Measurements from ENCODE around the gene SMAD3. TPM values are rescaled to one million over a fixed set of nuclear protein-coding genes. Genes with fewer than 3 reads are reported as not detected.

Gene SMAD3
- total and polyA plus RNA-seq, 2 of the 4 experiments (the other 2 are of a cell fraction): 71.0 to 177 TPM

DNA sequence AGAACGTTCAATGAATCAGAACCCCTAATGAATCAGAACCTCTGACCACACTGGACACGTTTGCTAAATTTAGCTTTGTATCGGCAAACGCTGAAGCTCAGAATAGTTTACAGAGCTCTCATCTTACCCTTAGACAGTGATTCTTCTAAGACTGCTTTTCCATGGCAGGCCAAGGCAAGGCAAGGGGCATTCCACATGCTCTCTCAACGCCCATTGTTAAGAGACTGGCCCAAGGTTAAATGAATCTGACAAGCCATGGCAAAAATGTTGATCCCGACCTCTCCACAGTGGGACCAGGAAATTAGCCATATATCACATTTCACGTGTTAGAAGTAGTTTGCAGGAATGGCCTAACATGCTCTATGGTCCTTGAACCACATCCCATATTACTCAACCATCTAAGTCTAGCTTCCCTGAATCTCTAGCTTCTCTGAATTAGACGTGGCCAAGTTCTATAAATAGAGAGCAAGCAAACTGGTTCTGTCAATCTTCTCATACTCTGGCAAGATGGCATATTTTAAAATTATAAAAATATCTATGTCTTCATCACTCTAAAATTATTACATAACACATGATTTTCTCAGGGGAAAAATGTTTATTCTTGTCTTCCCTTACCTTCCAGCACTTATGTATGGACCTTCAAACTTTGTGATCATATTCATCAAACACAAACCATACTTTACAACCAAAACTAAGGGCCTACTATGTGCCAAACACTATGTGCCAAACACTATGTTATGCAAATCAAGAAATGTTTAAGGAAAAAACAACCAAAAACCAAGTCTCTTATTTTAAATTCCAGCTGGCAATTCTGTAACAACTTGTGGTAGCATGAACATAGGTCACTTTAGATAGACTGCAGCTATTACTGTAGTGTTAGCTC is 134.7 kb downstream of the SMAD3 start:
- Histone ChIP-seq H2BK120ac (ENCODE audit: low read depth, low read length) (peak overlapping the region; percentile 33; the same call in 1 of the 2 replicates), H2BK20ac (ENCODE audit: low read depth, low read length) (peak overlapping the region; percentile 5; the same call in 1 of the 2 replicates), H2AK5ac (ENCODE audit: low read depth, low read length) (peak overlapping the region; percentile 72), H4K5ac (ENCODE audit: low read depth, low read length) (peak overlapping the region; percentile 58; the same call in 1 of the 2 replicates), H4K91ac (ENCODE audit: insufficient read depth, low read depth, low read length) (no peak overlapping the region), H3K4me2 (ENCODE audit: low read depth, low read length) (peak overlapping the region; percentile 1; the same call in 1 of the 2 replicates), H3K27ac (ENCODE audit: insufficient read depth, low read length) (peak overlapping the region; percentile 42), H3K79me1 (ENCODE audit: low read depth in 1 of 2, low read length in 2 of 2) (peaks cover 0 to 23% of the 10 kb centered on the region in 2 experiments; a peak in 2 of 4 replicates), H4K20me1 (ENCODE audit: insufficient read depth, low read length) (peaks cover 22% of the 10 kb centered on the region; the same call in 1 of the 2 replicates), H3K27me3 (ENCODE audit: control insufficient read depth, insufficient read depth, low read length) (no peaks in the 10 kb centered on the region), H3K23ac (ENCODE audit: low read depth, low read length) (peak overlapping the region; percentile 19), H3K9me1 (ENCODE audit: insufficient read depth, low read length) (peaks cover 34% of the 10 kb centered on the region), H3K14ac (replicated peaks; ENCODE audit: low read depth, low read length) (peak overlapping the region; percentile 49), H4K8ac (ENCODE audit: low read depth in 2 of 2, low read length in 2 of 2) (peak overlapping the region in 1 of 2 experiments; percentile 20; a peak in 2 of 4 replicates), H3K36me3 (ENCODE audit: control insufficient read depth, insufficient read depth, low read length) (peaks cover 5% of the 10 kb centered on the region; the same call in 1 of the 2 replicates), H3K4ac (ENCODE audit: low read depth, low read length) (peak overlapping the region; percentile 37), H3K4me3 (ENCODE audit: insufficient read depth, low read depth, low read length) (no peak overlapping the region), H3K18ac (ENCODE audit: low read depth, low read length) (peak overlapping the region; percentile 4; the same call in 1 of the 2 replicates), H3K56ac (ENCODE audit: extremely low read depth, insufficient read depth, low read length) (no peak overlapping the region), H3K9me3 (ENCODE audit: control insufficient read depth, insufficient read depth, low read length) (no peaks in the 10 kb centered on the region), H2AFZ (replicated peaks; ENCODE audit: low read length, poor library complexity) (peak overlapping the region; percentile 13), H3K9ac (ENCODE audit: low read depth, low read length) (no peak overlapping the region), H2BK15ac (ENCODE audit: low read depth, low read length) (no peak overlapping the region; the same call in 2 of the 3 replicates), H2AK9ac (replicated peaks; ENCODE audit: low read depth, low read length, poor library complexity) (no peak overlapping the region), H3K4me1 (ENCODE audit: control insufficient read depth, insufficient read depth, low read length) (peaks cover 23% of the 10 kb centered on the region), H2BK5ac (ENCODE audit: low read depth, low read length, poor library complexity, severe bottlenecking) (peak overlapping the region; percentile 77)
- 0 out of 2 replicates have a peak, but pooled peaks have one; percentile 2 for ATAC-seq (ENCODE audit: low read depth)
- ChIA-PET CTCF (no interaction called here), POLR2A (ENCODE audit: unreplicated experiment) (no interaction called here)
- BruUV-seq (replicated peaks): no TSS peak
- 50% methylated on average over 2 of the region's 8 CpGs; no CpG with 5 or more reads in 1 of the 2 experiments for WGBS, 2 experiments (ENCODE audit: extremely low coverage in 2 of 2, insufficient read length in 1 of 2)
- intact Hi-C loops (cut with micrococcal nuclease): loop anchor here (5.0 kb wide), 2 partner anchors 232 to 637 kb away; no protein-coding TSS in a partner anchor
- in situ Hi-C loops (cut with MboI; ENCODE audit: low sequenced_read_pairs): loop anchor here (10.0 kb wide), 1 partner anchor 255 kb away; no protein-coding TSS in a partner anchor
- dilution Hi-C loops (cut with HindIII; ENCODE audit: low sequenced_read_pairs, unreplicated experiment): no loop called here
- TF ChIP-seq MAZ (IDR thresholded peaks at IDR 0.05; ENCODE audit: borderline replicate concordance, low read depth, low read length) (no peak), FOS (IDR thresholded peaks at IDR 0.05; ENCODE audit: low read depth, low read length) (no peak; the same call in 1 of the 2 replicates), CEBPB (IDR thresholded peaks at IDR 0.05; ENCODE audit: low read depth, low read length) (no peak), POLR2A (IDR thresholded peaks at IDR 0.05; ENCODE audit: low read depth, low read length) (0 out of 2 replicates have a peak, but pooled peaks have one; percentile 28)
- TF ChIP-seq, protein P1, sequence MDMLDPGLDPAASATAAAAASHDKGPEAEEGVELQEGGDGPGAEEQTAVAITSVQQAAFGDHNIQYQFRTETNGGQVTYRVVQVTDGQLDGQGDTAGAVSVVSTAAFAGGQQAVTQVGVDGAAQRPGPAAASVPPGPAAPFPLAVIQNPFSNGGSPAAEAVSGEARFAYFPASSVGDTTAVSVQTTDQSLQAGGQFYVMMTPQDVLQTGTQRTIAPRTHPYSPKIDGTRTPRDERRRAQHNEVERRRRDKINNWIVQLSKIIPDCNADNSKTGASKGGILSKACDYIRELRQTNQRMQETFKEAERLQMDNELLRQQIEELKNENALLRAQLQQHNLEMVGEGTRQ (IDR thresholded peaks at IDR 0.05; ENCODE audit: low read depth, low read length): no peak
- peak; percentile 76 for DNase-seq
